Gastrocnemius medialis (tissue), 4 donors: ENCODE data around the gene PABPN1L.

Experiments used
- POLR2A ChIP-seq, 2 donors: fragments of 450-650 bp; IDR thresholded peaks; one replicate each; pipeline ENCODE4 v1.6.1; 2017; ENCODE audit warnings: antibody characterized with exemption in 2 of 2, mild to moderate bottlenecking in 2 of 2, moderate library complexity in 2 of 2
- TF ChIP-seq, protein P1 (sequence below), 5 experiments: fragments of 450-650 bp in 3 of 5; fragments of 200-600 bp in 2 of 5; sonication (generic) in 2 of 5; IDR thresholded peaks in 4 of 5; conservative IDR thresholded peaks in 1 of 5; 1 replicate in 4 of 5; 2 replicates in 1 of 5; pipeline ENCODE4 v1.5.1; 2016 to 2019; ENCODE audit warnings: antibody characterized with exemption in 5 of 5, mild to moderate bottlenecking in 3 of 5, moderate library complexity in 3 of 5

DNA sequence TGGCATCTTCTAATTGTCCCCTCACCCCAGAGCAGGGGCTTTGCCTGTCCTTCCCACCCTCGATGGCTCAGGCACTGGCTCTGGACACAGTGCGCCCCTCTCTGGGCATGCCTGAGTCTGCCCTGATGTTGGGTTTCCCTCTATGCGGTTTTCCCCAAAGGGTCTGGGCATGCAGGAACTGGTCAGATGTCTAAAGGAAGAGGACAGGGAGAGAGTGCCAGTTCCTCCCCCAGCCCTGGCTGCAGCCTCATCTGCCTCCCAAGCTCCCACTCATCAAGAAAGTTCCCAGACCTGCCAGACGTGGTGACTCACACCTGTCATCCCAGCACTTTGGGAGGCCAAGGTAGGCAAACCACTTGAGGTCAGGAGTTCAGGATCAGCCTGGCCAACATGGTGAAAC is 41.3 kb upstream of the PABPN1L start:
- TF ChIP-seq, protein P1, sequence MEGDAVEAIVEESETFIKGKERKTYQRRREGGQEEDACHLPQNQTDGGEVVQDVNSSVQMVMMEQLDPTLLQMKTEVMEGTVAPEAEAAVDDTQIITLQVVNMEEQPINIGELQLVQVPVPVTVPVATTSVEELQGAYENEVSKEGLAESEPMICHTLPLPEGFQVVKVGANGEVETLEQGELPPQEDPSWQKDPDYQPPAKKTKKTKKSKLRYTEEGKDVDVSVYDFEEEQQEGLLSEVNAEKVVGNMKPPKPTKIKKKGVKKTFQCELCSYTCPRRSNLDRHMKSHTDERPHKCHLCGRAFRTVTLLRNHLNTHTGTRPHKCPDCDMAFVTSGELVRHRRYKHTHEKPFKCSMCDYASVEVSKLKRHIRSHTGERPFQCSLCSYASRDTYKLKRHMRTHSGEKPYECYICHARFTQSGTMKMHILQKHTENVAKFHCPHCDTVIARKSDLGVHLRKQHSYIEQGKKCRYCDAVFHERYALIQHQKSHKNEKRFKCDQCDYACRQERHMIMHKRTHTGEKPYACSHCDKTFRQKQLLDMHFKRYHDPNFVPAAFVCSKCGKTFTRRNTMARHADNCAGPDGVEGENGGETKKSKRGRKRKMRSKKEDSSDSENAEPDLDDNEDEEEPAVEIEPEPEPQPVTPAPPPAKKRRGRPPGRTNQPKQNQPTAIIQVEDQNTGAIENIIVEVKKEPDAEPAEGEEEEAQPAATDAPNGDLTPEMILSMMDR (IDR thresholded peaks at IDR 0.05 in 4 of 5, conservative IDR thresholded peaks at IDR 0.05 in 1 of 5) = no peak
- no peak for TF ChIP-seq POLR2A (IDR thresholded peaks at IDR 0.05)
